Measurements from ENCODE around the gene MYOZ1.

- no peak for TF ChIP-seq POLR2A (IDR thresholded peaks at IDR 0.05; ENCODE audit: low read depth, low read length)
- TF ChIP-seq, protein P1, sequence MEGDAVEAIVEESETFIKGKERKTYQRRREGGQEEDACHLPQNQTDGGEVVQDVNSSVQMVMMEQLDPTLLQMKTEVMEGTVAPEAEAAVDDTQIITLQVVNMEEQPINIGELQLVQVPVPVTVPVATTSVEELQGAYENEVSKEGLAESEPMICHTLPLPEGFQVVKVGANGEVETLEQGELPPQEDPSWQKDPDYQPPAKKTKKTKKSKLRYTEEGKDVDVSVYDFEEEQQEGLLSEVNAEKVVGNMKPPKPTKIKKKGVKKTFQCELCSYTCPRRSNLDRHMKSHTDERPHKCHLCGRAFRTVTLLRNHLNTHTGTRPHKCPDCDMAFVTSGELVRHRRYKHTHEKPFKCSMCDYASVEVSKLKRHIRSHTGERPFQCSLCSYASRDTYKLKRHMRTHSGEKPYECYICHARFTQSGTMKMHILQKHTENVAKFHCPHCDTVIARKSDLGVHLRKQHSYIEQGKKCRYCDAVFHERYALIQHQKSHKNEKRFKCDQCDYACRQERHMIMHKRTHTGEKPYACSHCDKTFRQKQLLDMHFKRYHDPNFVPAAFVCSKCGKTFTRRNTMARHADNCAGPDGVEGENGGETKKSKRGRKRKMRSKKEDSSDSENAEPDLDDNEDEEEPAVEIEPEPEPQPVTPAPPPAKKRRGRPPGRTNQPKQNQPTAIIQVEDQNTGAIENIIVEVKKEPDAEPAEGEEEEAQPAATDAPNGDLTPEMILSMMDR (conservative IDR thresholded peaks at IDR 0.05; ENCODE audit: low read depth, low read length) = no peak
- no peak for TF ChIP-seq MAZ (IDR thresholded peaks at IDR 0.05; ENCODE audit: borderline replicate concordance, low read depth, low read length)
These were observed 32.2 kb downstream of the MYOZ1 start for GRCh38 chr10:73609116-73609515.

All from IMR-90 (cell line).